ENCODE measurements around the gene POSTN.

The POSTN gene

DNA sequence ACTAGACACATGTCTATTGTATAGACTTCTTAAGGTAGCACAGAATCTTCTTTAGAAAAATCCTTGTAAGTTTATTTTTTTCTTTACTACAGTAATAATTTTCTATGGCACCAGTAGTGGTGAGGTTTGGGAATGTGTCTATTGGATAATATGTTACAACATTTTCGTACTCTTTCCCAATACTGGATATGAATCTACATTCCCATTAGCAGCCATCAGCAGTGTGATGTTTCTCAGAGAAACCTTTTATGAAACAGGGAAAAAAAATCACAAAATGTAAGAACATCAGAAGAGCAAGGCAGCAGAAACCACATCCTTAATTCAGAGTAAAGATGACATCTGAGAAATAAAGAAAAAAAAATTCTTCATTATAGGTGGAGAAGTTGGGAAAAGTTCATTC lies 83.3 kb downstream of the POSTN start:
- Histone ChIP-seq H3K27me3 (ENCODE audit: insufficient read depth, poor library complexity, severe bottlenecking) (no peaks in the 10 kb centered on the region), H3K4me3 (ENCODE audit: severe bottlenecking) (no peak overlapping the region), H3K27ac (ENCODE audit: poor library complexity, severe bottlenecking) (no peak overlapping the region), H3K9me3 (ENCODE audit: severe bottlenecking) (no peaks in the 10 kb centered on the region), H3K36me3 (ENCODE audit: low read depth) (no peaks in the 10 kb centered on the region), H3K4me1 (ENCODE audit: insufficient read depth, poor library complexity, severe bottlenecking) (no peaks in the 10 kb centered on the region)
- TF ChIP-seq, protein P1, sequence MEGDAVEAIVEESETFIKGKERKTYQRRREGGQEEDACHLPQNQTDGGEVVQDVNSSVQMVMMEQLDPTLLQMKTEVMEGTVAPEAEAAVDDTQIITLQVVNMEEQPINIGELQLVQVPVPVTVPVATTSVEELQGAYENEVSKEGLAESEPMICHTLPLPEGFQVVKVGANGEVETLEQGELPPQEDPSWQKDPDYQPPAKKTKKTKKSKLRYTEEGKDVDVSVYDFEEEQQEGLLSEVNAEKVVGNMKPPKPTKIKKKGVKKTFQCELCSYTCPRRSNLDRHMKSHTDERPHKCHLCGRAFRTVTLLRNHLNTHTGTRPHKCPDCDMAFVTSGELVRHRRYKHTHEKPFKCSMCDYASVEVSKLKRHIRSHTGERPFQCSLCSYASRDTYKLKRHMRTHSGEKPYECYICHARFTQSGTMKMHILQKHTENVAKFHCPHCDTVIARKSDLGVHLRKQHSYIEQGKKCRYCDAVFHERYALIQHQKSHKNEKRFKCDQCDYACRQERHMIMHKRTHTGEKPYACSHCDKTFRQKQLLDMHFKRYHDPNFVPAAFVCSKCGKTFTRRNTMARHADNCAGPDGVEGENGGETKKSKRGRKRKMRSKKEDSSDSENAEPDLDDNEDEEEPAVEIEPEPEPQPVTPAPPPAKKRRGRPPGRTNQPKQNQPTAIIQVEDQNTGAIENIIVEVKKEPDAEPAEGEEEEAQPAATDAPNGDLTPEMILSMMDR (IDR thresholded peaks at IDR 0.05; ENCODE audit: poor library complexity, severe bottlenecking) = no peak
- DNase-seq (ENCODE audit: low spot score) = no peak
- no peak for ATAC-seq (ENCODE audit: low read depth)
